Measurements from ENCODE around the gene EPN1. TPM values are rescaled to one million over a fixed set of nuclear protein-coding genes. Genes with fewer than 3 reads are reported as not detected.

EPN1 gene
- total RNA-seq, 4 donors from 2014 or later: 44.8 to 165 (median 70.2) TPM

DNA sequence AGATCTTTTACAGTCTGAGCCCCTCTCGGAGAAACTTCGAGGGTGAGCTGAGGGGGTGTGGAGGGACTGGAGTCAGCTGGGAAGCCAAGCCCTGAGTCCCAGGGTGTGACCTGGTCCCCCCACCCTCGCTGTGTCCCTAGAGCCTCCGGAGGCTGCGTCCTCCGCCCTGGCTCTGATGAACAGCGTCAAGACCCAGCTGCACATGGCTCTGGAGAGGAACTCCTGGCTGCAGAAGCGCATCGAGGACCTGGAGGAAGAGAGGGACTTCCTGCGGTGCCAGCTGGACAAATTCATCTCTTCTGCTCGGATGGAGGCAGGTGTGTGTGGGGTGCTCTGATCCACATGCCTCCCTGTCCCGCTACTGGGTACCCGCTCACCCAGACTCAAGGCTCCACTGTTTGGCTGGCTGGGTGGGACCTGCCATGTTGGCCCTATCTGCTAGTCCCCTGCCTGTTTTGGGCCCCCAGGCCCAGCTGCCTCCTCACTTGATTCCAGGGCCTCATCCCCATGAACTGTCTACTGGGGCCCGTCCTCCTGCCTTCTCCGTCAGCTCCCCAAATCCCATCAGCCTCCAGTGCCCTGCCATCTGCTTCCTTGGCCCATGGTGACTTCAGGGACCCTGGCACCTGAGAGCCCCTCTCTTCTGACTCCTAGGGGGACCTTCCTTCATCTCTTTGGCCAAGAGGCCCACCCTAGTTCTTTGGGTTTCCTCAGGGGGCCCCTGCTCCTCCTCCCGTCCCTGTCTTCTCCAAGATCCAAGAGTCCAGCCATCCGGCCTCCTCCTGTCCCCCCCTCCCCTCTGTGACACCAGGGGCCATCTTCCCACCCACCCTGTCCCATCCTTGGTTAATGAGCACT lies 25.5 kb upstream of the EPN1 start:
- TF ChIP-seq, protein P1, sequence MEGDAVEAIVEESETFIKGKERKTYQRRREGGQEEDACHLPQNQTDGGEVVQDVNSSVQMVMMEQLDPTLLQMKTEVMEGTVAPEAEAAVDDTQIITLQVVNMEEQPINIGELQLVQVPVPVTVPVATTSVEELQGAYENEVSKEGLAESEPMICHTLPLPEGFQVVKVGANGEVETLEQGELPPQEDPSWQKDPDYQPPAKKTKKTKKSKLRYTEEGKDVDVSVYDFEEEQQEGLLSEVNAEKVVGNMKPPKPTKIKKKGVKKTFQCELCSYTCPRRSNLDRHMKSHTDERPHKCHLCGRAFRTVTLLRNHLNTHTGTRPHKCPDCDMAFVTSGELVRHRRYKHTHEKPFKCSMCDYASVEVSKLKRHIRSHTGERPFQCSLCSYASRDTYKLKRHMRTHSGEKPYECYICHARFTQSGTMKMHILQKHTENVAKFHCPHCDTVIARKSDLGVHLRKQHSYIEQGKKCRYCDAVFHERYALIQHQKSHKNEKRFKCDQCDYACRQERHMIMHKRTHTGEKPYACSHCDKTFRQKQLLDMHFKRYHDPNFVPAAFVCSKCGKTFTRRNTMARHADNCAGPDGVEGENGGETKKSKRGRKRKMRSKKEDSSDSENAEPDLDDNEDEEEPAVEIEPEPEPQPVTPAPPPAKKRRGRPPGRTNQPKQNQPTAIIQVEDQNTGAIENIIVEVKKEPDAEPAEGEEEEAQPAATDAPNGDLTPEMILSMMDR (IDR thresholded peaks at IDR 0.05): no peak
- TF ChIP-seq EP300 (IDR thresholded peaks at IDR 0.05): no peak
- no peak for TF ChIP-seq POLR2AphosphoS5 (IDR thresholded peaks at IDR 0.05)
- TF ChIP-seq POLR2A (IDR thresholded peaks at IDR 0.05): no peak
- 81% methylated on average over 4 of the region's 17 CpGs; no CpG with 5 or more reads in 1 of the 2 donors for WGBS, 2 donors (ENCODE audit: low coverage in 1 of 2)
- Histone ChIP-seq H3K36me3 (peaks cover 0 to 41% of the 10 kb centered on the region in 2 donors), H3K4me1 (peaks cover 0 to 68% (median 30%) of the 10 kb centered on the region in 3 donors), H3K9me3 (no peaks in the 10 kb centered on the region), H3K4me3 (peak overlapping the region in 1 of 2 donors; percentile 96), H3K27ac (peak overlapping the region in 3 of 4 donors; percentile 87 to 94 (median 93)), H3K27me3 (no peaks in the 10 kb centered on the region)
- no peak for ATAC-seq

DNA sequence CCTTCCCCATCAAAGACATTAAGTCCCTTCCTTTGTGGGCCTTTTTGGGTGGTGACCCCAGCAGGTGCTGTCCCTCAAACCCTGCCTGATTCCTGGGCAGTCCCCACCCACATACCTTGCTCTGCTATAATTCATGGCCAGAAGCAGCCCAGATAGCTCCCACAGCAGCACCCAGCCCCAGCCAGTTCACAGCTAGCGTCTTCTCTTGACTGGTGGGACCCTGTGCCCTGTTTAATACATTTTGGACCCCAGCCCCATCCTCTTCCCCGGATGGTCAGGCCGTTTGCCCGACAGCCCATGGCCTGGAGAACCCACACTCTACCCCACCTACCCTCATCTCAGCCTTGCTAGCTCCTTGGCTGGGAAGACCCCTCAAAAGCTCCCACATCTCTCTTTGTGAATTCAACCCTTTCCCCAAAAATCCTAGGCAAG lies 24.9 kb upstream of the EPN1 start:
- Histone ChIP-seq H3K36me3 (peaks cover 0 to 35% of the 10 kb centered on the region in 2 donors), H3K27me3 (no peaks in the 10 kb centered on the region), H3K9me3 (no peaks in the 10 kb centered on the region), H3K4me3 (no peak overlapping the region), H3K4me1 (peaks cover 0 to 62% (median 28%) of the 10 kb centered on the region in 3 donors), H3K27ac (peak overlapping the region in 2 of 4 donors; percentile 87 to 93)
- 70% methylated on average over 2 to 4 of the region's 4 CpGs for WGBS, 2 donors (ENCODE audit: low coverage in 1 of 2)
- ATAC-seq: no peak
- TF ChIP-seq EP300 (IDR thresholded peaks at IDR 0.05): no peak
- no peak for TF ChIP-seq POLR2AphosphoS5 (IDR thresholded peaks at IDR 0.05)
- no peak for TF ChIP-seq POLR2A (IDR thresholded peaks at IDR 0.05)

DNA sequence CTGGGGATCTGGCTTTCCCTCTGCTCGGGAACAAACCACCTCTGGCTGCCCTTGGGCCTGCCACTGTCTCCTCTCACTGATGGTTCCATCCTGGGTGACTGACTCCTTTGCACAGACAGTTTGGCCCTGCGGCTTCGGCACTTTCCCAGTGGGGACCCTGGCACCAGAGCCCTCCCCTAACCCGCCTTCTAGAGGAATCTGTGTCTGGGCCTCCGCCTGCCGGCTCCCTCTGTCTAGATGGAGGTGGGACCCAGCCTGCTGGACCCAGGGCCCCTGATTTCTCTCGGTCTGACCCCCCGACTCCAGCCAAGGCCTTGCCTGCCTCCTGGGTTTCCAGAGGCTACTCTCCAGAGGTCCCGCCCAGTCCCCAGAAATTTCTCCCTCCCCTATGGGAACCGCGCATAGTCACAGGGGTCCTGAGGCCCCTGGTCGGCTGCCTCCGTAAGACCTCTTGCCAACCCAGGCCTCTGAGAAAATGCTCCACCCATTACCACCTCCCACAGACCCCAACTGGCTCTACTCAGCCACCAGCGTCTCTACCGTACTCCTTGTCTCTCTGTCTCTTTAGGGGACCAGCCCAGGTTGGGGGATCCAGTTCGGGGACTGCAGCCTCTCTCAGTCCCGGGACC lies 24.3 kb upstream of the EPN1 start:
- peaks cover 0 to 29% of the 10 kb centered on the region in 2 donors for H3K36me3 ChIP-seq
- peaks cover 0 to 61% (median 28%) of the 10 kb centered on the region in 3 donors for H3K4me1 ChIP-seq
- WGBS, 2 donors (ENCODE audit: low coverage in 1 of 2): 80 to 81% methylated on average over 1 to 4 of the region's 17 CpGs
- ATAC-seq: no peak
- no peaks in the 10 kb centered on the region for H3K9me3 ChIP-seq
- no peaks in the 10 kb centered on the region for H3K27me3 ChIP-seq
- TF ChIP-seq POLR2A (IDR thresholded peaks at IDR 0.05): no peak
- TF ChIP-seq, protein P1 (IDR thresholded peaks at IDR 0.05): no peak
- no peak overlapping the region for H3K27ac ChIP-seq
- H3K4me3 ChIP-seq: no peak overlapping the region

DNA sequence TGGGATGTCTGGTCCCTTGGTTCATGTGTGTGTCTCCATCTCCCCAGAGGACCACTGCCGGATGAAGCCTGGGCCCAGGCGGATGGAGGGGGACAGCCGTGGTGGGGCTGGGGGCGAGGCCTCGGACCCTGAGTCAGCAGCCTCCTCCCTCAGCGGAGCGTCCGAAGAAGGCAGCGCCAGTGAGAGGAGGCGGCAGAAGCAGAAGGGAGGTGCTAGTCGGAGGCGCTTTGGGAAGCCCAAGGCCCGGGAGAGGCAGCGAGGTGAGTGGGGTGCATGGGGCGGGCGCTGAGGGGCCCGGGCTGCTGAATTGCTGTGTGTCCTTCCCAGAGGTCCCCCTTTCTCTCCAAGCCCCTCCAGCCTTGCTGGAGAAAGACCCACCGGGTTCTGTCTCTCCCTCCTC lies 23.8 kb upstream of the EPN1 start:
- no peak for TF ChIP-seq EP300 (IDR thresholded peaks at IDR 0.05)
- TF ChIP-seq POLR2AphosphoS5 (IDR thresholded peaks at IDR 0.05): no peak
- TF ChIP-seq POLR2A (IDR thresholded peaks at IDR 0.05): no peak
- TF ChIP-seq, protein P1 (IDR thresholded peaks at IDR 0.05): no peak
- Histone ChIP-seq H3K27me3 (no peaks in the 10 kb centered on the region), H3K4me3 (no peak overlapping the region), H3K36me3 (peaks cover 0 to 24% of the 10 kb centered on the region in 2 donors), H3K9me3 (no peaks in the 10 kb centered on the region), H3K4me1 (peaks cover 0 to 63% (median 32%) of the 10 kb centered on the region in 3 donors), H3K27ac (no peak overlapping the region)
- no peak for ATAC-seq
- 82% methylated on average over 10 of the region's 18 CpGs; no CpG with 5 or more reads in 1 of the 2 donors for WGBS, 2 donors (ENCODE audit: low coverage in 1 of 2)

DNA sequence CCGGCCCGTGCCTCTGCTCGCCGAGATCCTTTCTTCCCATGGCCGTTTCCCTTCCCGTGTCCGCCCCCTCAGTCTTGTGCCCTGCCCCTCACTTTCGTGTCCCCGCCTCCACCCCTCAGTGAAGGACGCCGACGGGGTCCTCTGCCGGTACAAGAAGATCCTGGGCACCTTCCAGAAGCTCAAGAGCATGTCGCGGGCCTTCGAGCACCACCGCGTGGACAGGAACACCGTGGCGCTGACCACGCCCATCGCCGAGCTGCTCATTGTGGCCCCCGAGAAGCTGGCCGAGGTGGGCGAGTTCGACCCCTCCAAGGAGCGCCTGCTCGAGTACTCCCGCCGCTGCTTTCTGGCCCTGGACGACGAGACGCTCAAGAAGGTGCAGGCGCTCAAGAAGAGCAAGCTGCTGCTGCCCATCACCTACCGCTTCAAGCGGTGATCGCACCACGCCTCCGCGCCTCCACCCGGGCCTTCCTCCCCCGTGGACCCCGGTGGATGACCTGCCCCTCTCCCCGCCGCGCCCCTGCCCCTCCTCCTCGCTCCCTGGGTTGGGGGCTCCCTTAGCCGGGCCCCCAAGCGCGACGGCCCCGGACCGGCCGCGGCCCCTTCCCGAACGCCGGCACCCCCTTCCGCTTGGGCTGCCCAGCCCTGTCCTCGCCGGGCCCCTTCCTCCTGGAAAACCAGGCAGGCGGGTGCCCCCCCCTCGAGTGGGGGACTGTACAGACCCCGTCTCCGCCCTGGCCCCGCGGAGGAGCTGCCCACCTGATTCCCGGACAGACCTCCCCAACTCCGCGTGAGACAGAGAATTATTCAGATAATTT lies 22.5 kb upstream of the EPN1 start:
- no peaks in the 10 kb centered on the region for H3K9me3 ChIP-seq
- H3K36me3 ChIP-seq: peaks cover 0 to 23% of the 10 kb centered on the region in 2 donors
- H3K4me3 ChIP-seq: no peak overlapping the region
- H3K4me1 ChIP-seq: peaks cover 0 to 63% (median 38%) of the 10 kb centered on the region in 3 donors
- WGBS, 2 donors (ENCODE audit: low coverage in 1 of 2): 60% methylated on average over 1 to 8 of the region's 71 CpGs
- TF ChIP-seq POLR2A (IDR thresholded peaks at IDR 0.05): no peak
- TF ChIP-seq POLR2AphosphoS5 (IDR thresholded peaks at IDR 0.05): no peak
- TF ChIP-seq, protein P1 (IDR thresholded peaks at IDR 0.05): no peak
- no peak for TF ChIP-seq EP300 (IDR thresholded peaks at IDR 0.05)
- H3K27ac ChIP-seq: peak overlapping the region in 3 of 4 donors; percentile 97 to 99 (median 98)
- H3K27me3 ChIP-seq: no peaks in the 10 kb centered on the region
- no peak for ATAC-seq
